ENCODE data around the gene PRMT7.
"Not testable (repeated sequence)": the region's sequence is repeated elsewhere in the genome, so short reads cannot be mapped to it uniquely, and the experiment has no call there.

The PRMT7 gene

GRCh38 chr16:68284847-68285246 lies 26.0 kb upstream of the PRMT7 start:
- no peak for DNase-seq

GRCh38 chr16:68285683-68286082 lies 25.1 kb upstream of the PRMT7 start:
- no peak for DNase-seq

GRCh38 chr16:68286153-68287074 lies 24.4 kb upstream of the PRMT7 start:
- DNase-seq, result no peak

GRCh38 chr16:68287276-68288251 lies 23.3 kb upstream of the PRMT7 start:
- DNase-seq, result no peak

- no peak for DNase-seq
These were observed 22.6 kb upstream of the PRMT7 start for GRCh38 chr16:68288252-68288650.

- not testable (repeated sequence) for DNase-seq
These were observed 22.0 kb upstream of the PRMT7 start for GRCh38 chr16:68288796-68289195.

- no peak for DNase-seq
These were observed 21.6 kb upstream of the PRMT7 start for GRCh38 chr16:68289202-68289601.

GRCh38 chr16:68289621-68290329 lies 21.0 kb upstream of the PRMT7 start:
- no peak for DNase-seq

GRCh38 chr16:68290450-68290849 lies 20.4 kb upstream of the PRMT7 start:
- DNase-seq, result no peak

GRCh38 chr16:68291227-68291626 lies 19.6 kb upstream of the PRMT7 start:
- DNase-seq, result no peak

- no peak for DNase-seq
These were observed 18.4 kb upstream of the PRMT7 start for GRCh38 chr16:68292425-68292824.

GRCh38 chr16:68296291-68296690 lies 14.5 kb upstream of the PRMT7 start:
- DNase-seq, result no peak

- DNase-seq, result no peak
These were observed 14.1 kb upstream of the PRMT7 start for GRCh38 chr16:68296693-68297092.

- DNase-seq, result no peak
These were observed 12.9 kb upstream of the PRMT7 start for GRCh38 chr16:68297908-68298307.

- no peak for DNase-seq
These were observed 12.5 kb upstream of the PRMT7 start for GRCh38 chr16:68298312-68298711.

GRCh38 chr16:68298907-68299561 lies 11.8 kb upstream of the PRMT7 start:
- no peak for DNase-seq

- DNase-seq, result peak in 1 of 2 experiments; percentile 18
These were observed 11.0 kb upstream of the PRMT7 start for GRCh38 chr16:68299571-68300453.

- no peak for DNase-seq
These were observed 9.9 kb upstream of the PRMT7 start for GRCh38 chr16:68300734-68301459.

- DNase-seq, result no peak
These were observed 4.2 kb upstream of the PRMT7 start for GRCh38 chr16:68306633-68307032.

- DNase-seq, result no peak
These were observed 1.0 kb upstream of the PRMT7 start for GRCh38 chr16:68309799-68310198.

- no peak for DNase-seq
These were observed 414 bp upstream of the PRMT7 start for GRCh38 chr16:68310437-68310773.
